Measurements from ENCODE around the gene AGBL4. TPM values are rescaled to one million over a fixed set of nuclear protein-coding genes. Genes with fewer than 3 reads are reported as not detected.

The AGBL4 gene
- total and polyA plus RNA-seq, 7 donors: 0.01 to 0.05 TPM; not detected in 5

GRCh38 chr1:48675251-48675650 lies 1348.5 kb downstream of the AGBL4 start:
- intact Hi-C loops (cut with DNase I): loop anchor here (5.0 to 10.0 kb wide), 2 partner anchors 140 to 142 kb away; no protein-coding TSS in a partner anchor
- no peaks in the 10 kb centered on the region for H3K9me3 ChIP-seq
- H3K36me3 ChIP-seq (ENCODE audit: insufficient read depth in 1 of 2, low read depth in 1 of 2): no peaks in the 10 kb centered on the region
- H3K27ac ChIP-seq: no peak overlapping the region
- no peaks in the 10 kb centered on the region for H3K27me3 ChIP-seq (ENCODE audit: insufficient read depth in 3 of 3, low read length in 2 of 3)
- TF ChIP-seq CTCF (IDR thresholded peaks at IDR 0.05): no peak
- 59 to 82% (median 78%) methylated on average over 3 of the region's 3 CpGs for WGBS, 3 donors
- ATAC-seq (no peak), DNase-seq (no peak)
- H3K4me1 ChIP-seq: no peaks in the 10 kb centered on the region
- no peak overlapping the region for H3K4me3 ChIP-seq

GRCh38 chr1:48674641-48675040 lies 1349.1 kb downstream of the AGBL4 start:
- Histone ChIP-seq H3K27ac (no peak overlapping the region), H3K9me3 (no peaks in the 10 kb centered on the region), H3K36me3 (ENCODE audit: insufficient read depth in 1 of 2, low read depth in 1 of 2) (no peaks in the 10 kb centered on the region), H3K4me3 (no peak overlapping the region), H3K27me3 (ENCODE audit: insufficient read depth in 3 of 3, low read length in 2 of 3) (no peaks in the 10 kb centered on the region), H3K4me1 (no peaks in the 10 kb centered on the region)
- TF ChIP-seq CTCF (IDR thresholded peaks at IDR 0.05): no peak
- DNase-seq: no peak
- 70 to 75% (median 72%) methylated on average over 2 of the region's 2 CpGs for WGBS, 3 donors
- intact Hi-C loops (cut with DNase I): loop anchor here (5.0 to 10.0 kb wide), 2 partner anchors 140 to 143 kb away; no protein-coding TSS in a partner anchor
- ATAC-seq: no peak

DNA sequence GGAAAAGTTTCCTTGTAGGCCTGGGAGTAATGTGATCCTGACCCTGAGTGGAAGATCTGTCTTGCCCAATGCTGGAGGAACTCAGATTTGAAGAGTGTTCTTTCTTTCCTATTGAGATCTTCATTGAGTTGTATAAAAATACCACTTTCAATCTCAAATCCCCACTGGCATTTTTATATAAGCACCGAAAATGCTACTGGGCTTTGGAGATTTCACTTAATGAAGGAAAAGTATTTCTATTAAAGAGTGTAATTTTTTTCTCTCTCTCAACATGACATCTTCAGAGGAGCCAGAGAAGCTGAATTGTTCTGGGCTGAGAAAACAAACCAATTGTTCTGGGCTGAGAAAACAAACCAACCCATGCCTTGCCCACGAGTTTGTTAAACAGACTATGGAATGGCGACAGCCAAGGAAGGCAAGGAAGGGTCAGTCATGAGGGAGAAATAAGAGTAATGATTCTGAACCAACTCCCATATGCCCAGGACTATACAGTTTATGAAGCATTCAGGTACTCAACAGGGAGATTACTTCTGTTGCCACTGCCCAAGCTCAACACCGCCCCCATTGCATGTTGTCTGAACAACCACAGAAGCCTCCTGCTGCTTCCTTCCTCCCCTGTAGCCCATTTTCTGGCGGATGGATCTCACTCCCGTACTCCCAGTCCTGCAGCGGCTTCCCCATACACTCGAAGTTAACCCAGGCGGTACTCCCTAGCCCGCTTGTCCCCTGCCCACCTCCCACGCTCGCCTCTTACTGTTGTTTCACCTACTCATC lies 1350.2 kb downstream of the AGBL4 start:
- H3K27ac ChIP-seq: no peak overlapping the region
- no peak overlapping the region for H3K4me3 ChIP-seq
- no peak for DNase-seq
- no peaks in the 10 kb centered on the region for H3K9me3 ChIP-seq
- TF ChIP-seq CTCF (IDR thresholded peaks at IDR 0.05): no peak
- no peaks in the 10 kb centered on the region for H3K4me1 ChIP-seq
- H3K27me3 ChIP-seq (ENCODE audit: insufficient read depth in 3 of 3, low read length in 2 of 3): no peaks in the 10 kb centered on the region
- 55 to 60% (median 55%) methylated on average over 12 of the region's 12 CpGs for WGBS, 3 donors
- H3K36me3 ChIP-seq (ENCODE audit: insufficient read depth in 1 of 2, low read depth in 1 of 2): no peaks in the 10 kb centered on the region
- no peak for ATAC-seq
- intact Hi-C loops (cut with DNase I): loop anchor here in 1 of 2 donors (10.0 kb wide), 1 partner anchor 141 kb away; no protein-coding TSS in a partner anchor

DNA sequence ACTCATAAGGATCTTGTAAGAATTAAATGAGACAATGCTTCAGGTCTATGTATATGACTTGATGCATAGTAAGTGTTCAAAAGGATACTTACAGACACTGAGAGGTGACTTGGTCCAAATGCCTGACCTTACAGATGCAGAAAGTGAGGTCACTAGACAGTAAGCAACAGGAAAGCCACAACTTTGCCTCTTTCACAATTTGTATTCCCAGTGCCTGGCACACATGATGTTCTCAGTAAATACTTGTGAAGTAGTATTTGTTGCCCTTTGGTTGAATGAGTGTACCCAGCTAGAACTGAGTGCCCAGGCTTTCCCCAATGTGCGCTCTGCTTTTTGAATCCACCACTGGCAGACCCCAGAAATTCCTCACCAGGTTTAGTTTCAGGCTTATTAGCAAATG lies 1352.2 kb downstream of the AGBL4 start:
- 52 to 100% (median 95%) methylated on average over 1 of the region's 1 CpG for WGBS, 3 donors
- intact Hi-C loops (cut with DNase I): loop anchor here in 1 of 2 donors (10.0 kb wide), 1 partner anchor 143 kb away; no protein-coding TSS in a partner anchor

More for the DNA sequence above, 1352.2 kb downstream of the AGBL4 start:
- H3K27me3 ChIP-seq (ENCODE audit: insufficient read depth in 3 of 3, low read length in 2 of 3): no peaks in the 10 kb centered on the region
- TF ChIP-seq CTCF (IDR thresholded peaks at IDR 0.05): no peak
- no peak overlapping the region for H3K27ac ChIP-seq
- ATAC-seq (no peak), DNase-seq (no peak)
- no peaks in the 10 kb centered on the region for H3K9me3 ChIP-seq
- no peaks in the 10 kb centered on the region for H3K4me1 ChIP-seq
- H3K4me3 ChIP-seq: no peak overlapping the region
- H3K36me3 ChIP-seq (ENCODE audit: insufficient read depth in 1 of 2, low read depth in 1 of 2): no peaks in the 10 kb centered on the region

Data from psoas muscle (tissue), 8 donors.